Common myeloid progenitor, CD34-positive (primary cell): Measurements from ENCODE around the gene ECT2L.

Experiments
- CTCF ChIA-PET: fragments of 350-600 bp; sonication (Branson Sonifier 250); formaldehyde crosslinking; loops from one replicate; lab custom pipeline; 2021; ENCODE audit warnings: antibody characterized with exemption; lab: Charles Lee
- POLR2A ChIA-PET: fragments of 350-600 bp; sonication (Branson Sonifier 250); formaldehyde crosslinking; loops from one replicate; lab custom pipeline; 2021; ENCODE audit warnings: antibody characterized with exemption; lab: Charles Lee
- DNase-seq, 3 donors: peaks; one replicate each; pipeline versions ENCODE4 v3.0.0 to v3.0.0-alpha.2; 2013
- H3K27ac ChIP-seq, 2 experiments: 1 replicate in 1 of 2; 2 replicates in 1 of 2; pipeline ENCODE4 v1.7.0; 2013; ENCODE audit warnings: inconsistent platforms in 2 of 2, low read length in 2 of 2, mild to moderate bottlenecking in 2 of 2, low read depth in 1 of 2, moderate library complexity in 1 of 2; ENCODE audit not compliant: severe bottlenecking in 2 of 2, insufficient read depth in 1 of 2, poor library complexity in 1 of 2
- H3K27me3 ChIP-seq, 5 experiments: replicated peaks in 2 of 5; 1 replicate in 3 of 5; 2 replicates in 2 of 5; pipeline versions ENCODE4 v1.6.1 to v1.7.0; 2013; ENCODE audit warnings: low read length in 4 of 5, mild to moderate bottlenecking in 2 of 5, moderate library complexity in 2 of 5, inconsistent platforms in 1 of 5; ENCODE audit not compliant: insufficient read depth in 5 of 5, control insufficient read depth in 4 of 5
- H3K36me3 ChIP-seq, 4 experiments: 1 replicate in 2 of 4; 2 replicates in 2 of 4; pipeline versions ENCODE4 v1.6.1 to v1.7.0; 2013; ENCODE audit warnings: low read length in 3 of 4, control low read depth in 1 of 4, mild to moderate bottlenecking in 1 of 4; ENCODE audit not compliant: control insufficient read depth in 4 of 4, insufficient read depth in 4 of 4
- H3K4me1 ChIP-seq, 4 experiments: 1 replicate in 3 of 4; 2 replicates in 1 of 4; pipeline versions ENCODE4 v1.6.1 to v1.7.1; 2013; ENCODE audit warnings: low read length in 3 of 4, mild to moderate bottlenecking in 3 of 4, control low read depth in 1 of 4, inconsistent platforms in 1 of 4, moderate library complexity in 1 of 4; ENCODE audit not compliant: control insufficient read depth in 4 of 4, insufficient read depth in 4 of 4; ENCODE audit errors: control extremely low read depth in 1 of 4
- H3K4me3 ChIP-seq, 7 experiments: 1 replicate in 4 of 7; 2 replicates in 3 of 7; pipeline versions ENCODE4 v1.5.1 to v1.7.0; 2013; ENCODE audit warnings: mild to moderate bottlenecking in 7 of 7, low read length in 6 of 7, moderate library complexity in 6 of 7, inconsistent platforms in 2 of 7, low read depth in 2 of 7, control low read depth in 1 of 7; ENCODE audit not compliant: insufficient read depth in 4 of 7, control insufficient read depth in 1 of 7; ENCODE audit errors: extremely low read depth in 1 of 7
- H3K9me3 ChIP-seq, 5 experiments: 1 replicate in 4 of 5; 2 replicates in 1 of 5; pipeline versions ENCODE4 v1.6.1 to v1.7.1; 2013; ENCODE audit warnings: low read length in 4 of 5, mild to moderate bottlenecking in 2 of 5, inconsistent platforms in 1 of 5, low read depth in 1 of 5, moderate library complexity in 1 of 5; ENCODE audit not compliant: control insufficient read depth in 4 of 5, insufficient read depth in 2 of 5; ENCODE audit errors: control extremely low read depth in 1 of 5
- WGBS: methylation state at CpG from one replicate; pipeline ENCODE4 v1.1.5; 2013; ENCODE audit not compliant: insufficient coverage; 5-methylcytosine and 5-hydroxymethylcytosine counted together

The ECT2L gene

DNA sequence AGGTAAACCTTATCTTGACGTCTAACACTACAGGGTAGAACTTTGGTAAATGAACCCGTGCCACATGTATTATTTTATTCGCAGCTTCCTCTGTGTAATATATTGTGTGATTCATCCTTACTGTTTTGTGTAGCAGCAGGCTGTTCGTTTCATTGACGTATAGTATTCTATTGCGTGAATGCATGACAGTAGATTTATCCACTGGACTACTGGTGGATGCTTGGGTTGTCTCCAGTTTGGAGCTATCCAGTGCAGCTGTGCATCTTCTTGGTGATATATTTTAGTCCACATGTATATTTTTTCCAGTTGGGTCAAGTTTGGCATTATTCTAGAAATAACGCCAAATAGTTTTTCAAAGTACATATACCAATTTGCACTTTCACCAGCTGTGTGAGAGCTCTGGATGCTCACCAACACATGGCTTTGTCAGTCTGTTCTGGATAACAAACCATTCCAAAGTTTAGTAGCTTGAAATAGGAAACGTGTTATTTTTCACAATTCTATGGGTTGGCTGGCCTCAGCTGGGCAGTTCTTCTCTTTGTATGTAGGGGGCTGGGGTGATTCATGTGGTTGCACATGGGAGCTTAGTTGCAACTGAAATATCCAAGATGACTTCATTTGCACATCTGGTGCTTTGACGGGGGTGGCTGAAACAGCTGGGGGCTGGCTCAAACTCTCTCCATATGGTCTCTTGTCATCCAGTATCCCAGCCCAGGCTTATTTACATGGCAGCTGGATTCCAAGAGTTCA, 9.3 kb downstream of the ECT2L start:
- WGBS = 100% methylated on average over 7 of the region's 9 CpGs
- ChIA-PET CTCF (interaction anchor here (0.6 to 1.3 kb wide), 4 partner anchors 9 to 11 kb away, joined by 3 read pairs; partner anchors contain the start of gene ECT2L), POLR2A (interaction anchor here (0.6 kb wide), 1 partner anchor 413 kb away, joined by 3 read pairs; no protein-coding TSS in a partner anchor)
- DNase-seq = no peak
- Histone ChIP-seq H3K36me3 (no peaks in the 10 kb centered on the region), H3K4me1 (no peaks in the 10 kb centered on the region), H3K4me3 (no peak overlapping the region), H3K9me3 (no peaks in the 10 kb centered on the region), H3K27me3 (no peaks in the 10 kb centered on the region), H3K27ac (no peak overlapping the region)

DNA sequence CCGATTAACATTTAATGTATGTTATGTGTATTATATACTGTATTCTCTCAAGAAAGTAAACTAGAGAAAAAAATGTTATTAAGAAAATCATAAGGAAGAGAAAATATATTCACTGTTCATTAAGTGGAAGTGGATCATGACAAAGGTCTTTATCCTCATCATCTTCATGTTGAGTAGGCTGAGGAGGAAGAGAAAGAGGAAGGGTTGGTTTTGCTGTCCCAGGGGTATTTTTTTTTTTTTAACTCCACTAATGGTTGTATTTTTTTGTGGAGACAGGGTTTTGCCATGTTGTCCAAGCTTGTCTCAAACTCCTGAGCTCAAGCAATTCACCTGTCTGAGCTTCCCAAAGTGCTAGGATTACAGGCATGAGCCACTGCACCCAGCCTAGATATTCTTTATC, 11.0 kb downstream of the ECT2L start:
- no peak for DNase-seq
- Histone ChIP-seq H3K27ac (no peak overlapping the region), H3K4me3 (no peak overlapping the region), H3K4me1 (no peaks in the 10 kb centered on the region), H3K36me3 (no peaks in the 10 kb centered on the region), H3K9me3 (no peaks in the 10 kb centered on the region), H3K27me3 (no peaks in the 10 kb centered on the region)
- WGBS = no CpG with 5 or more reads among the region's 1 CpG
- CTCF ChIA-PET = interaction anchor here (1.3 kb wide), 1 partner anchor 11 kb away, joined by 3 read pairs; the partner anchor contains the start of gene ECT2L
- POLR2A ChIA-PET = no interaction called here

DNA sequence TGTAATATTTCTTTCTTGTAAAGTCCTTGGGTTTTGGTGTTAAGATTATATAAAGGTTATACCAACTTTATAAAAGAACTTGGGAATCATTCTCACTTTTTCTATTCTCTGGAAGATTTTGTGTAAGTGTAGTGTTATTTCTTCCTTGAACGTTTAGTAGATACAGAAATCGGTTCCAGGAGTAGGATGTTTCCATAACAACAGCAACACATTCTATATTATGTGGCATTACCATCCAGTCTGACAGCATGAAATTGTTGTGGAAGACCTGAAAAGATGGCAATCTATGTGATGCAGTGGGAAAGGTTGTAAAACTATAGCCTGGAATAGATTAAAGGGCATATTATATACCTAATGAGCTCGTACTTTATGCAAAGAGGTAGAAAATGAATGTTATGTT, 13.8 kb downstream of the ECT2L start:
- H3K27me3 ChIP-seq = no peaks in the 10 kb centered on the region
- no peaks in the 10 kb centered on the region for H3K9me3 ChIP-seq
- POLR2A ChIA-PET = no interaction called here
- no peaks in the 10 kb centered on the region for H3K36me3 ChIP-seq
- no peak overlapping the region for H3K27ac ChIP-seq
- no peak for DNase-seq
- no CpG with 5 or more reads among the region's 3 CpGs for WGBS
- no peak overlapping the region for H3K4me3 ChIP-seq
- H3K4me1 ChIP-seq = peaks cover 0 to 3% (median 0%) of the 10 kb centered on the region in 4 experiments
- CTCF ChIA-PET = no interaction called here

DNA sequence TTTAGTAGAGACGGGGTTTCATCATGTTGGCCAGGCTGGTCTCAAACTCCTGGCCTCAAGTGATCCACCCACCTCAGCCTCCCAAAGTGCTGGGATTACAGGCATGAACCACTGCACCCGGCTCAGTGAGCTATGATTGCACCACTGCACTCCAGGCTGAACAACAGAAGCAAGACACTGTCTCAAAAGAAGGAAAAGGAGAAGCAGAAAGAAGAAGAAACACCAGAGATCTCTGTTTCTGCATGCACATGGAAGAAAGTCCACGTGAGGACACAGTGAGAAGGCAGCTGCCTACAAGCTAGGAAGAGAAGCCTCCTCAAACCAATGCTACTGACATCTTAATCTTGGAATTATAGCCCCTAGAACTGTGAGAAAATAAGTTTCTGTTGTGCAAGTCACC, 16.0 kb downstream of the ECT2L start:
- WGBS = 89% methylated on average over 1 of the region's 3 CpGs
- Histone ChIP-seq H3K36me3 (no peaks in the 10 kb centered on the region), H3K9me3 (no peaks in the 10 kb centered on the region), H3K4me1 (peaks cover 0 to 3% (median 0%) of the 10 kb centered on the region in 4 experiments), H3K27me3 (no peaks in the 10 kb centered on the region), H3K27ac (no peak overlapping the region), H3K4me3 (no peak overlapping the region)
- DNase-seq = no peak
- CTCF ChIA-PET = interaction anchor here (0.6 to 1.1 kb wide), 3 partner anchors 62 to 553 kb away, joined by 3 read pairs; no protein-coding TSS in a partner anchor
- POLR2A ChIA-PET = no interaction called here

DNA sequence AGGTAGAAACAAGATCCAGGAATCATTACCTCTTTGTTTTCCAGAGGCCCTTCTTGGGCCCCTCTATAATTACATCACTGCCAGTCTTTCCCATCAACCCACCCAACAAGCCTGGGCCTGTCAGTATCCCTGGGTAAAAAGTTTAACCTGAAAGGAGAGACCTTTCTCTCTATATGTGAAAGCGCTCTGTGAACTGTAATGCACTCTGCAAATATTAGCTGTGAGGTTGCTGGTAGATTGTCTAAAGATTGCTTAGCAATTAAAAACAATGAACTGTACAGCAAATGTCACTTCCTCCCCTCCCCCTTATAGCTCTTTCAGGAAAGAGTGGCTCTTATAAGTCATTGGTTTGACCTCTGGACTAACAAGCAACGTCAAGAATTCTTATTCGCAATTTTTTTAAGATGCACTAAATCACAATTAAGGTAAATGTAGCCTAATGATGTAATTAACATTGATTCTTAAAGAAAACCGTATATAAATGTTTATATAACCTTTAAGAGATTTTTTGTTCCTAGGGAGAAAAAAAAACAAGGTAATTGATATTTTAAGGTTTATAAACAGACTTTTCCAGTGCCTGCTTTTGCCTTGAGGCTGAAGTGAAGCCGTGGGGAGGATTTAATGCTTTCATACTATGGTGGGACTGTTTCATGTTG, 18.4 kb downstream of the ECT2L start:
- H3K4me1 ChIP-seq = peaks cover 0 to 17% (median 7%) of the 10 kb centered on the region in 4 experiments
- H3K9me3 ChIP-seq = no peaks in the 10 kb centered on the region
- no peaks in the 10 kb centered on the region for H3K36me3 ChIP-seq
- ChIA-PET CTCF (interaction anchor here (0.6 to 1.9 kb wide), 5 partner anchors 9 to 550 kb away, joined by 3 to 5 read pairs (median 3); no protein-coding TSS in a partner anchor), POLR2A (interaction anchor here (0.6 kb wide), 1 partner anchor 216 kb away, joined by 3 read pairs; no protein-coding TSS in a partner anchor)
- no CpG with 5 or more reads among the region's 5 CpGs for WGBS
- no peak overlapping the region for H3K4me3 ChIP-seq
- H3K27ac ChIP-seq = no peak overlapping the region
- DNase-seq = no peak
- H3K27me3 ChIP-seq = no peaks in the 10 kb centered on the region

DNA sequence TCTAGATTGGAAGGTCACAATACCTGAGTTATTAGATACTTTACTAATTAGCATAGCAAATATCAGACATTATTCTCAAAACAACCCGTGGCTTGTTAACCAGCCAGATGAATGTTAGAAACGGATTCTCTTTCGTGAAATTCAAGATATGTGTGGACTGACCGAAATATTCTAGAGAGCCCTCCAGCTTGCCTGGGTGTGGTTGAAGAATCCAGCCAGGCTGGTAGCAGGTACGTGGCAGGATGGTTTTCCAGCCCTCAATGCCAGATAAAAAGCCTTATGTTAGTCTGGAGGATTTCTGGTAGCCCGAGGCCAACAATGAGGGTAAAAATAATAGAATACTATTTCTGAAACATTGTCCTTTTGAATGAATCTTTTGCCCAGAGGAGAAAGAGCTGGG, 19.3 kb downstream of the ECT2L start:
- no peaks in the 10 kb centered on the region for H3K27me3 ChIP-seq
- CTCF ChIA-PET = interaction anchor here (0.7 to 1.9 kb wide), 6 partner anchors 15 to 549 kb away, joined by 3 to 5 read pairs (median 4); no protein-coding TSS in a partner anchor
- H3K27ac ChIP-seq = no peak overlapping the region
- no peaks in the 10 kb centered on the region for H3K9me3 ChIP-seq
- no peak overlapping the region for H3K4me3 ChIP-seq
- H3K36me3 ChIP-seq = no peaks in the 10 kb centered on the region
- H3K4me1 ChIP-seq = peaks cover 0 to 17% (median 8%) of the 10 kb centered on the region in 4 experiments
- 98% methylated on average over 4 of the region's 6 CpGs for WGBS
- no peak for DNase-seq
- POLR2A ChIA-PET = interaction anchor here (0.6 kb wide), 1 partner anchor 47 kb away, joined by 3 read pairs; no protein-coding TSS in a partner anchor
